HG03139 (cell line): Measurements from ENCODE around the gene ZNF296.

ENCODE experiments used
- ATAC-seq: cut with Tn5 transposase; IDR thresholded peaks from one replicate; pipeline ENCODE4 v1.9.1; 2021; ENCODE audit not compliant: unreplicated experiment

ZNF296 gene

DNA sequence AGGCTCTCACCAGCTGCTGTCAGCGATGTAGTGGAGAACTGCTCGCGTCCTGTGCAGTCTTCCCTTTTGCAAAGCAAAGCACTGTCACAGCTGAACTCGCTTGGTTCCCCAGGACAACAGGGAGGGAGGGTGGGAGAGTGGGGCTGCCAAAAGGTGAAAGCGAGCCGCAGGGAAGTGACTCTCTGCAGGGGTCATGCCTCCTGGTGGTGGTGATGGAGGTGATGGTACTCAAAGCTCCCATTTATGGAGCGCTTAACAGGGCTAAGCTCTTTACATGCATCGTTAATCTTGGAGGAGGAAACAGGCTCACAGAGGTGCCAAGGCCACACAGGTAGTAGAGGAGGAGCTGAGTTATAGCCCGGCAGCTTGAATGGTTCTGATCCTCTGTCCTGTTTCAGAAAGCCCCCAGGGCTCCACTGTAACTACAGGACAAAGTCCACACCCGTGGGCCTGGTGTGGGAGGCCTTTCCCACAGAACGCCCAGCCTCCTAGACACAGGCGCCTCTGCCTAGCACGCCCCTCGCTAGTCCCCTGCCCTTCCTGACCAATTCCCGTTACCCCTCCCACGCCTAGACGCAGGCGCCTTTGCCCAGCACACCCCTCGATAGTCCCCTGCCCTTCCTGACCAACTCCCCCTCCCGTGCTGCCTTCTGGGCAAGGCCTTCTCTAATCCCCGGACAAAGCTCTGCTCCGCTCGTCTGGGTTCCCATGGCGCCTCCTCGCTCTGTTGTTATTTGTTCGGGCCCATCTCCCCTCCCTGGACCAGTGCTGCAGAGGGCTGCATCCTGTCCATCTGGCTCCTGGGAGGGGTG, 27.4 kb upstream of the ZNF296 start:
- no peak for ATAC-seq

DNA sequence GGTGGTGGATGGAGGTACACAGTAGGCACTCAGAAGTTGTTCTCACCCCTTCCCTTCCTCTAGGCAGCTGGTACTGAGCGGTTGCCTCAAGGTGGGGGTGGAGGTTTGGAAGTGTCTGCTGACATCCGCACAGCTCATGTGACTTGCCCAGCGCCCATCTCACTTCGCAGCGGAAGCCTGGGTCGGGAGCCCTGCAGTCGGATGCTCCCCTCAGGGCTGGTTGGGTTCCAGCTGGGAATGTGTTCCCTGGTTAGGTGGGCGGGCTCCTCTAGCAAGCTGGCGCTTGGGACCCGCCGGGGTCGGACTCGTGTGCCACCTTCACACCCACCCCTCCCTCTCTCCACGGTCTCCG, 26.9 kb upstream of the ZNF296 start:
- ATAC-seq, result no peak

DNA sequence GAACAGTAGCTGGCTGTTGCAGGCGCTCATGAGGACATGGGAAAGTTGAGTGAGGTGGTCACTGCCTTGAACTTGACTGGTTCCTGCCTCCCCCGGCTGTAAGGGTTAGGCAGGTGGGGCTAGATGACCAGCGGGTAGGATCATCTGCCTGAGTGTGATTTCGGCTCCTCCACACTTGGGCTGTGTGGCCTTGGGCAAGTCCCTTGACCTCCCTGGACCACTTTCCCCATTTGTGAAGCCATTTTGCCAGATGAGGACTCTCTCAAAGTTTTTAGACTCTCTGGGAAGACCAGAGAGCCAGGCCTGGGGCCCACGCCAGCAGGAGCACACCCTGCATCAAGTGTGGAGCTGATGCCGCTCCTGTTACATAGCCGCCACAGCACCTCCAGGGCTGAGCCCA, 26.2 kb upstream of the ZNF296 start:
- no peak for ATAC-seq

DNA sequence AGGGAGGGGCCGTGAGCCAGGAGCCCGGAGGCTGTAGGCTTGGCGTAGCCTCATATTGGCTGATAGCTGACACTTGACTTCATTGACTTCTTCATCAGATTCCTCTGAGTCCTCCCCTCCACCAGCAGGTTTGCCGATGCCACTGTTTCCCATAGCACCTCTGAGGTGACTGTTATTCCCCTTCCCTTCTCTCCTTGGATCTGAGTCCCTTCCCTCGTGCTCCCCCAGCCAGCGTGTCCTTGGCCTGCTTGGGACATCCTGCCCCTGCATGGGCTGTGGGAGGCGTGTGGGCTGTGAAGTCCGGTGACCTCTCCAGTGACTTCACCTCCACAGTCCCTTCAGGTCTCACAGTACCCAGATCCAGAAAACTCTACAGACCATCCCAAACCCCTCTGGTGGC, 25.5 kb upstream of the ZNF296 start:
- ATAC-seq, result no peak

DNA sequence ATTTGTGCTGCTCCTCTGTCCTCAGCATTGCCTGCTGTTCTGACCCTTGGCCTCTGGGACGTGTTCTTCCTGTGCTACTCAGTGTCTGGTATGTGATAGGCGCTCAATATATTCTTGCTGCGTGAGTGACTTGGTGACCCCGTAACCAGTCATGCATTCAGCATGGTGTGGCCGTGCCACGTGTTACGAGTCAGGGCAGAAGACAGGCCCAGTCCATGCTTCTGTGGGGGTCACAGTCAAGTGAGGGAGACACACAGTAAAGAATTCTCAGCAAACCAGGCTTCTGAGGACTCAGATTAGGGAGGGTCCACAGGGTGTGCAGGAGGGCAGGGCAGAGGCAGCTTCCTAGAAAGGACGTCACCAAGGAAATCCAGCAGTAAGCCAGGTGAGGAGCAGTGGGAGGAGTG, 24.6 kb upstream of the ZNF296 start:
- ATAC-seq, result no peak

DNA sequence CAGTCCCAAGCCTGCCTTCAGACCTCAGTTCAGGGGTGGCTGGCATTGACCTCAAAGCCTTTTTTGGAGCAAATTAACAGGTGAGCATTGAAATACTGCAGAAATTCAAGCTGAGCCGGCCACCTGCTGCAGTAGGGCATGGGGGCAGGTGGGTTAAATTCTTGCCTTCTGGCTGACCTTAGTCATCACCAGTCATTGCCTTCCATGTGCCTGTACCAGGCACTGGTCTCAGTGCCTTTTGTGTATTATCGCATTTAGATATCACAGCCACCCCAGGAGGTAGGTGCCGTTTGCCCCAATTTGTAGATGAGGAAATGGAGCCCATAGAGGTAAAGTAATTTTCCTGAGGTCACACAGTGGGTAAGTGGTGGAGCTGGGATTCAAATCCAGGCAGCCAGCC, 23.9 kb upstream of the ZNF296 start:
- no peak for ATAC-seq

DNA sequence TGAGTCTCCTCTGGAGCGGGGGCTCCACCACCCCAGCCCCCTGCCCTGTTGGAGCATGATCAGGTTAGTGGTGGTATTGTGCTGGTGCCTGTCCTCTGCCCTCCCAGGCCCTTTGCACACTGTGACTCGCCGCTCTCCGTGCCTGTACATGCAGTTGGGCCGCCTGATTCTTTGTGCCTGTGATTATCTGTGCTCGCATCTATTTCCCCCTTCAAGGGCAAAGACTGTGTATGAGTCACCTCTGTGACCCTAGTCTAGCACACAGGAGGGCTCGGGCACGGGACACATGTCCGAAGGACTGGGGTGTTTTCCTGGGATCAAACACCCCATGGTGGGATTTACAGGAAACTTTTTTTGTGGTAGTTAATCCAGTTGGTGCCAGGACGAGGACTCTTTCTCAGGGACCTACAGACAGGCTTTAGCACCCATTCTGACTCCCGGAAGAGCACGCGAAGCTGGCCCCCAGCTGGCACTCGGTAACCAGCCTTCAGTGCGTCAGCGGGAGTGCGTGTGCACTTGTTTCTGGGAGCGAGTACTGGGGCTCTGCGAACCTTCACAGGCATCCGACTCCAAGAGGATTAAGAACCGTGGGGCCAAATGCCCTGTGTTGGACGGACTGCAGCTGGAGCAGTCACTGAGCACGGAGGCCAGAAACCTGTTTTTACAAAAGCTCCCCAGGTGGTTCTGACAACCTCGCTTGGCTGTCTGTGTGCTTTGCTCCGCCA, 23.4 kb upstream of the ZNF296 start:
- ATAC-seq, result no peak

DNA sequence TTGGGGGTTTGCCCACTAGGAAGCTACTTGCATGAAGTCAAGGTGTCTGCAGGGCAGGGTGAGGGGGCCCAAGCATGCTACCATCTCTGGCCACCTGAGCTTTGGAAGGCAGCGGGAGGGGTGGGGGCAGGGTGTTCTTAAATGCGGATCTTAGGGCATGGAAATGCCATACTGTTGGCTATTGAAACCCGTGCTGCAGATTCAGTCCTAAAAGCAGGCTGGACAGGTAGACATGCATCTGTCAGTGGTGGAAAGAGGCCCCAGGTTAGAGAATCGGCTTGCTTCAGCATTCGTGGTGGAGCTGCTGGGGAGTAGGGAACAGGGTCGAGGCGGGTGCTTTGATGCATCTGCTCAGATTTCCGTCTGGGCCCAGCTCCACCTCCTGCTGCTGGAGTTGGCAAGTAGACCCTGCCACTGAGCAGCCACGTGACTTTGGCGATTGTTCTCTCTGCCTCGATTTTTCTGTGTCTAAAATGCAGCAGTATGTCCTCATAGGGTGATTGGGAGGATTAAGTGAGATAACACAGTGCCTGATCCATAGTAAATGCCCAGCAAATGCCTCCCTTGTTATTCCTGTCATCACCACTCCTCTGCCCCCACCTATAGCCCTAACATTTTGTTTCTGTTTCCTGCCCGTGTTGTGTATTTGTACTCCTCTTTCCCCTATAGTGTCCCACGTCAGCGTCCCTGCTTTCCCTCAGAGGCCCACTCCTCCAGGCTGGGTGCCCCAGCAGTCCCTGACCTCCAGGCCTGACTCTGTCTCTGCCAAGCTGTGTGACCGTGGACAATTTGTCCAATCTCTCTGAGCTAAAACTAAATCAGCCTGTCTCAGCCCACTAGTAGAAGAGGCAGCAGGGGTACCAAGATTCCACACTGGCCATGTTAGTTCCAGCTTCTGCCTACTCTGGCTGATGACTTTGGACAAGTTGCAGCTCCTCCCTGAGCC, 22.5 kb upstream of the ZNF296 start:
- ATAC-seq, result no peak

DNA sequence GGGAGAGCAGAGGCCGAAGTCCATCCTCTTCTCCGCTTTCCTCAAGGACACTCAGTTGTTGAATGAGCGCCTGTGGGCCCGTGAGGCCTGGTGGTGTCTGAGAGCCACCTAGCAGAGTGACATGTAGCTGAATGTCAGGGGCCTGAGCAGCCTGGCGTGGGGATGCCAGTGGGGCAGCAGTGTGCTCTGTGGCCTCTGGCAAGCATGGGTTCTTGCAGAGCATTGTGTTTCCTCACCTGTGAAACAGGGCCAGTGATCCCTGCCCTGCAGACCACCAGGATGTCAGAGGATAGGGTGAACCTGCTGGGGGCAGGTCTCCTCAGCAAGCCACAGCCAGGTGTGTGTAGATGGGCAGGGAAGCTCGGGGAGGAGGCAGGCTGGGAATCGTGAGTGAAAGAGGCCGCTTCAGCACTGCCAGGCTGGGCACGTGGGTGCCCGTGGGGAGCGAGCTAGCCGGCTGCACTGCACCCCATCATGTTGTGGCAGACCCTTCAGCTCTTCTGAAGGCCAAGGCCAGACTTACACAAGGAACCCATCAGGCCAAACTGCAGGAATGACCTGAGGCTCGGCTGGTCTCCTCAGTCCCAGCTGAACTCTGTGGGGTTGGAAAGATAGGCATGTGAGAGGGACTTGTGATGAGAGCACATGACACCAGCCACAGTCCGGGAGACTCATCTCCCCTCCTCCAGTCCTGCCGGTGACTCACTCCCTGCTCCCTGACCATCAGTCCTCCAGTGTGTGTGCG, 21.7 kb upstream of the ZNF296 start:
- ATAC-seq, result no peak

DNA sequence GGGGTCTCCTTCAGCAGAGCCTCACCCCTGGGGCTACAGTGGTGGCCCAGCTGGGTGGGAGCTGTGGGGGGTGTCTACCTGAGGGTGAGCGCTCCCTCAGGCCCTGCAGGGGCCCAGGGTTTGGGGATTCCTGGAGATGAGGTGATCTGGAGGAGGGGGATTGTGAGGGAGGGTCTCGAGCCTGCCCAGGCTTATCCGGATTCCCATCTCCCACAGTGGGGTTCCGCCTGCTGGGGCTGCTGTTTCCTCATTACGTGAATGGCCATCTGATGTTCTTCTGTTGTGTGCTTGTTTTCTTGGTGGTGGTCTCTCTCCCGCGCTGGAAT, 21.1 kb upstream of the ZNF296 start:
- no peak for ATAC-seq

DNA sequence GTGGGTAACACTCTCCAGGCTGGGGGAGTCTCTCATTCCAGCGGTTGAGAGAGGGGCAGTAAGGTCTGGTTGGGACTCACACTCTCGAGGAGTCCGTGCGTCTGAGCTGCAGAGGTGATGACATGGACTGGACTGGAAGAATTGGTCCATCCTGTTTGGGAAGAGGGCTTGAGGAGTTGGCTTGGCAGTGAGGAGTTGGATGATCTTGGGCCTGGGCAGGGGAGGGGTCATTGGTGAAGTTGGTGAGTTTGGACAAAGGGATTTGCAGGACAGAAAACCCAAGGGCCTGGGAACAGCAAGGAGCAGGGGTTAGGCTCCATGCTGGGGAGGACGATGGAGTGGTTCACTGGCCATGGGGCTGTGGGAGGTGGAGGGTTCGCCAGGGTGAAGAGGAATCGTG, 20.4 kb upstream of the ZNF296 start:
- no peak for ATAC-seq

DNA sequence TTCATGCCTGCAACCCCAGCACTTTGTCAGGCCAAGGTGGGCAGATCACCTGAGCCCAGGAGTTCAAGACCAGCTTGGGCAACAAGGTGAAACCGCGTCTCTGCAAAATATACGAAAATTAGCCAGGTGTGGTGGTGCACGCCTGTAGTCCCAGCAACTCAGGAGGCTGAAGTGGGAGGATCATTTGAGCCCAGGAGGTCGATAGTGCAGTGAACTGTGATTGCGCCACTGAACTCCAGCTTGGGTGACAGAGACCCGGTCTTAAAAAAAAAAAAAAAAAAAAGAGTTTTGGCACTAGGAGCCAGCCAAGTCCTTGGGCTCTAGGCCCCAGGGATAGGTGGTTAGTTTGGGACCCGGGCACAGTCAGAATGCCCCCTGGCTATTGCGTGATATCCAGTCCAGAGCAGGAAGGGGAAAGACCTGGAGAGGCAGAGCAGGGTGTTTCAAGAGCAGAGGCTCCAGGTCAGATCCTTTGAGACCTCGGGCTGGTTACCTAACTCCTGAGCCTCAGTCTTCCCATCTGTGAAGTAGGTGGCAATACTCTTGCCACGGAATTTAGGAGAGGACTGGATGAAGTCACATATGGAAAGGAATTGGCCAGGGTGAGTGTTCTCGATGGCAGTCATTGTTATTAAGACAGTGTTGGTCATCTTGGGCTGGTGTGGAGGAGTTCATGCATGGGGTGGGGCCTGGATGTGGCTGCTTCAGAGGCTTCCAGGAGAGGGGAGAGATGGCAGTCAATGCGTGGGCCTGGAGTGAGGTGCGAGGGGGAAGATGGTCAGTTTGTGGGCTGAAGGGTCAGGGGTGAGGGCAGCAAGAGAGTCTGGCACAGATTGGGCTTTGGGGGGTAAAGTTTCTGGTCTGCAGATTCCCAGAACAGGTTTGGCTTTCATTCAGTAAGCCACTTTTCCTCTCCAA, 19.5 kb upstream of the ZNF296 start:
- ATAC-seq, result no peak

DNA sequence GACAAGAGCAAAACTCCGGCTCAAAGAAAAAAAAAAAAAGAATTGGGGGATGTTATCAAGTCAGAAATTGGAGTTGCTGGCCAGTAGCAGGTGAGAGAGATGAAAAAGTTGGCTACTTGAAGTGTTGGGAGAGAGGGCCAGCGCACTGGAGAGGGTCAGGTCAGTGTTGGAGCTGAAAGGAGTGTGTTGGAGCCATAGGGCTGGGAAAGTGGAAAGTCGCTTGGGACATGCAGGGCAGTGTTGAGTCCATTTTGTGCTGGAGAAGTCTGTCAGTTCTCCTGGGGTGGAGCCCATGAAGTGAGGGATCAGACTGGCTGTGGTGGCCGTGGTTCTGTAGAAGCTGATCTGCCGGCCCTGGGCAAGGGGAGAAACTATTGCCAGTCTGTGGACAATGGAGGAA, 18.4 kb upstream of the ZNF296 start:
- no peak for ATAC-seq

DNA sequence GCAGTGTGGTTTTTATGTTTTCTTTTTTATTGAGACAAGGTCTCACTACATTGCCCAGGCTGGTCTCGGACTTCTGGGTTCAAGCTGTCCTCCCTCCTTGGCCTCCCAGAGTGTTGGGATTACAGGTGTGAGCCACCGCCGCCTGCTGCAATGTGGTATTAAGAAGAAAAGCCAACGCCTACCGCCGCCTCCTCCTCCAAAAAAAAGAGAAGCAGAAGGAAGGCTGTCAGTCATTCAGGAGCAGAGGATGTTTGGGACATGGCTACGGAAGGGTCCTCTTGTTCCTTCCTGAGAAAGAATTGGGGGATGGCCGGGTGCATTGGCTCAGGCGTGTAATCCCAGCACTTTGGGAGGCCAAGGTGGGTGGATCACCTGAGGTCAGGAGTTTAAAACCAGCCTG, 17.9 kb upstream of the ZNF296 start:
- ATAC-seq, result no peak

DNA sequence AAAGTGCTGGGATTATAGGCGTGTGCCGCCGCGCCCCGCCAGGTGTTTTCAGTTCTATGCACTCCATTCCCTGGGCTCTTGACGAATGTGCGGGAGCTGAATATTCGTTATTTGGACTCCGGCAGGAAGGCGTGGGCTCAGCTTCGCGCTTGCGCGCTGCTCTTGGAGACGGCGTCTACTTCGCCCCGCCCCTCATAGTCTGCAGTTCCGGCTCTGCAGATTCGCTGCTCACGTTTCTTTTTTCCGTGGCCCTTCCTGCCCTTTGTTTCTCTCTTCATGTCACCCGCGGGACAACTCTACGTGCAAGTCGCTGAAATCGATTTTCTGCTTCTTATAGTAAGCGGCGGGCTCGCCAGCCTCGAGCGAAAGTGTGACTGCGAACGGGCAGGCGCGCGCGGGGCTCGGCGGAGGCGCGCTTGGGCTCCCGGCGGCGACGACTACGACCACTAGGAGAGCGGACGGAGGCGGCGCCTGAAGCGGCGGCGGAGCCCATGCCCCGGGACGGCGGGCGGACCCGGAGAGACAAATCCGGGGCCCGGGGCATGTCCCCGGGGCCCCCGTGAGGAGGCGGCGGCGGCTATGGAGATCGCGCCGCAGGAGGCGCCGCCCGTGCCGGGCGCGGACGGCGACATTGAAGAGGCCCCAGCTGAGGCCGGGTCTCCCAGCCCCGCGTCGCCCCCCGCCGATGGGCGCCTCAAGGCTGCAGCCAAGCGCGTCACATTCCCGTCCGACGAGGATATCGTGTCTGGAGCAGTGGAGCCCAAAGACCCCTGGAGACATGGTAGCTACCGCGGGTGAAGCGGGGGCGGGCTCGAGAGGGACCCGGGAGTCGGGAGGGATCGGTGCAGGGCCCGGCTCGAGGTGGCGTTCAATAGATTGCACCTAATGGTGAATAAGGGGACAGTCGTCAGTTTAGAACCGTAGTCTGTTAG, 16.7 kb upstream of the ZNF296 start, which contains the start of gene PPP1R37:
TSS of gene PPP1R37 (plus strand) at position 433 of the 932 bp plus-strand sequence. CDS start at position 580, 147 bp downstream.
- peak; percentile 56 for ATAC-seq

DNA sequence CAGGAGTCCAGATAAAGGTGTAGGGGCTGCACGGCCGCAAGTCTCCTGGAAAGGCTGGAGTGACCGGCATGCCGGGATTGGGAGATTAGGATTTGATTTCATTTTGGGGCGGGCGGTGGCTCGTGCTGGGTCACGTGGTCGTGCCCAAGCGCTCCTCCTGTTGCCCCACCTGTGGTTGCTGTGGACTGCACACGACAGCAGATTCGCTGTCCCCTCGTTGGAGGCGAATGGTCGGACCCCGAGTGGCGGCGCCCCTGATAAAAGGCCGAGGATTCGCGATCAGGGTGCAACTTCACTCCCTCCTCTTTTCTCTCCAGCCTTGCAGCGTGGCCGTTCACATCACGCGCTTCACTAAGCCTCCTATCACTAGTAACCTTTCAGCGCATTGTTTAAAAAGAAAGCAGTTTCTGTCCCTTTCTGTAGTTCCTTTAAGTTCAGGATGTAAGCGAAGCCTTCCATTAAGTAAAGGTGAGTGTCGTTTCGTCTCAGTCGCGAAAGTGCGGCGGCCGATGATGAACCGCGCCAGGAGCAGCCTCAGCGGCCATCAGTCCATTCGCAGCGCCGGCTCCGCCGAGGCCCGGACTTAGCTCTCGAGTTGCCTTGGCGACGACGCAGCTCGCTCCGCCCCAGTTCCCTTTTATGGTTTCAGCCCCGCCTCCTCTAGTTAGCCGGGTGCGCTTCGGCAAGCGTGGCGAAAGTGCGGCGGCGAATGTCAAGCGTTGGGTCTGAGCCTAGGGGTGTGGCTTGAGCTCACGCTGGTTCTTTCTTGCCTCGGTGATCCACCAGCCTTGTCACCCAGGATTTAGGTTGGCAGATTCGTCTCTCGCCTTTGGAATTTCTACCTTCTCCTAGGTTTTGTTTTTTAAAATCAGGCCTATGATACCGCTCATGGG, 15.0 kb upstream of the ZNF296 start:
- ATAC-seq, result peak; percentile 42

DNA sequence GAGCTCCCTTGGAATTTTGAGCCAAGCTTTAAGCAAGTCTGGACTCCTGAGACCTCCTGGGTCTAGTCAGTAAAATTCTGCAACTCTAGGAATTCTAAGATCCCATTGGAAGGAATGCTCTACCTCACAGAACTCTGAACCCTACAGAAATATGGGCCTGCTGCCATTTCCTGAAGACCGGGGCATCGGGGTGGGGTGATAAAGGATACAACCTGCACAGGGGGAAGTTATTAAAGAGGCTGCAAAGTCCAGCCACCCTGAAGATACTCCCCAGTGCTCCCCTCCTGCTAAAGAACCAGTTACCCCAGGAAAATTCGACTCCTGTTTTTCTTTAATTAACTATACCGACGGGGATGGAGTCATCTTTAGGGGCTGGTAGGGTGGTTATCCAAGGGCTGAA, 14.3 kb upstream of the ZNF296 start:
- no peak for ATAC-seq

DNA sequence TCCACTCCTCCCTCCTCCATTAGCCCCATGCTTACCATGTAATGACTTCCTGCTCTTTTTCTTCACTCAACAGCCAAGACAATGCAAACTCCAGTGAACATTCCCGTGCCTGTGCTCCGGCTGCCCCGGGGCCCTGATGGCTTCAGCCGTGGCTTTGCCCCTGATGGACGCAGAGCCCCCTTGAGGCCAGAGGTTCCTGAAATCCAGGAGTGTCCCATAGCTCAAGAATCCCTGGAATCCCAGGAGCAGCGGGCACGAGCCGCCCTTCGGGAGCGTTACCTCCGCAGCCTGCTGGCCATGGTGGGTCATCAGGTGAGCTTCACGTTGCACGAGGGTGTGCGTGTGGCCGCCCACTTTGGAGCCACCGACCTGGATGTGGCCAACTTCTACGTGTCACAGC, 13.8 kb upstream of the ZNF296 start:
- ATAC-seq, result no peak
